ENCODE measurements around the gene SEC22A. TPM values are rescaled to one million over a fixed set of nuclear protein-coding genes. Genes with fewer than 3 reads are reported as not detected.

Gene SEC22A
- total RNA-seq, 2 experiments from 2014 or later, result 12.5 to 15.1 TPM

- Mint-ChIP-seq H3K36me3 (ENCODE audit: low read depth) (no peaks in the 10 kb centered on the region), H3K27ac (no peak overlapping the region), H3K4me3 (no peak overlapping the region), H3K27me3 (ENCODE audit: low read depth) (no peaks in the 10 kb centered on the region), H3K9me3 (ENCODE audit: insufficient read depth) (no peaks in the 10 kb centered on the region), H3K4me1 (ENCODE audit: low read depth) (no peaks in the 10 kb centered on the region)
- no peak for ATAC-seq
- no peak for DNase-seq
- CTCF ChIA-PET, result no interaction called here
- POLR2A ChIA-PET, result no interaction called here
Measured at GRCh38 chr3:123301331-123302184, 99.8 kb downstream of the SEC22A start.

GRCh38 chr3:123302961-123303360 is 101.2 kb downstream of the SEC22A start:
- H3K27me3 Mint-ChIP-seq (ENCODE audit: low read depth), result no peaks in the 10 kb centered on the region
- ChIA-PET POLR2A (no interaction called here), CTCF (interaction anchor here (0.8 kb wide), 1 partner anchor 416 kb away, joined by 3 read pairs; no protein-coding TSS in a partner anchor)
- no peaks in the 10 kb centered on the region for H3K36me3 Mint-ChIP-seq (ENCODE audit: low read depth)
- ATAC-seq, result no peak
- H3K9me3 Mint-ChIP-seq (ENCODE audit: insufficient read depth), result no peaks in the 10 kb centered on the region
- H3K4me3 Mint-ChIP-seq, result no peak overlapping the region
- H3K4me1 Mint-ChIP-seq (ENCODE audit: low read depth), result no peaks in the 10 kb centered on the region
- H3K27ac Mint-ChIP-seq, result no peak overlapping the region
- DNase-seq, result no peak

- ChIA-PET CTCF (no interaction called here), POLR2A (no interaction called here)
- Mint-ChIP-seq H3K27ac (no peak overlapping the region), H3K9me3 (ENCODE audit: insufficient read depth) (no peaks in the 10 kb centered on the region), H3K27me3 (ENCODE audit: low read depth) (peaks cover 2% of the 10 kb centered on the region), H3K4me1 (ENCODE audit: low read depth) (no peaks in the 10 kb centered on the region), H3K4me3 (no peak overlapping the region), H3K36me3 (ENCODE audit: low read depth) (no peaks in the 10 kb centered on the region)
- DNase-seq (no peak), ATAC-seq (no peak)
Measured at GRCh38 chr3:123303976-123304560, 102.3 kb downstream of the SEC22A start.

- CTCF ChIA-PET, result no interaction called here
- no peaks in the 10 kb centered on the region for H3K9me3 Mint-ChIP-seq (ENCODE audit: insufficient read depth)
Measured at GRCh38 chr3:123305192-123305591, 103.4 kb downstream of the SEC22A start.

GRCh38 chr3:123307064-123307463 is 105.3 kb downstream of the SEC22A start:
- H3K4me1 Mint-ChIP-seq (ENCODE audit: low read depth), result no peaks in the 10 kb centered on the region
- ChIA-PET POLR2A (no interaction called here), CTCF (interaction anchor here (0.9 to 1.1 kb wide), 2 partner anchors 22 to 252 kb away, joined by 3 to 4 read pairs; no protein-coding TSS in a partner anchor)
- H3K27ac Mint-ChIP-seq, result no peak overlapping the region
- DNase-seq (no peak), ATAC-seq (no peak)
- no peaks in the 10 kb centered on the region for H3K9me3 Mint-ChIP-seq (ENCODE audit: insufficient read depth)
- H3K36me3 Mint-ChIP-seq (ENCODE audit: low read depth), result no peaks in the 10 kb centered on the region
- peaks cover 4% of the 10 kb centered on the region for H3K27me3 Mint-ChIP-seq (ENCODE audit: low read depth)
- no peak overlapping the region for H3K4me3 Mint-ChIP-seq

More at GRCh38 chr3:123305192-123305591, 103.4 kb downstream of the SEC22A start:
- H3K36me3 Mint-ChIP-seq (ENCODE audit: low read depth), result no peaks in the 10 kb centered on the region
- no peak overlapping the region for H3K4me3 Mint-ChIP-seq
- no peaks in the 10 kb centered on the region for H3K4me1 Mint-ChIP-seq (ENCODE audit: low read depth)
- DNase-seq (no peak), ATAC-seq (no peak)
- peaks cover 2% of the 10 kb centered on the region for H3K27me3 Mint-ChIP-seq (ENCODE audit: low read depth)
- H3K27ac Mint-ChIP-seq, result no peak overlapping the region
- POLR2A ChIA-PET, result no interaction called here

- ChIA-PET POLR2A (no interaction called here), CTCF (no interaction called here)
- H3K4me1 Mint-ChIP-seq (ENCODE audit: low read depth), result no peaks in the 10 kb centered on the region
- no peak for DNase-seq
- H3K36me3 Mint-ChIP-seq (ENCODE audit: low read depth), result no peaks in the 10 kb centered on the region
- H3K27me3 Mint-ChIP-seq (ENCODE audit: low read depth), result peaks cover 10% of the 10 kb centered on the region
- no peak overlapping the region for H3K27ac Mint-ChIP-seq
- H3K4me3 Mint-ChIP-seq, result no peak overlapping the region
- H3K9me3 Mint-ChIP-seq (ENCODE audit: insufficient read depth), result no peaks in the 10 kb centered on the region
- no peak for ATAC-seq
Measured at GRCh38 chr3:123310186-123310585, 108.4 kb downstream of the SEC22A start.

- Mint-ChIP-seq H3K4me3 (no peak overlapping the region), H3K9me3 (ENCODE audit: insufficient read depth) (no peaks in the 10 kb centered on the region), H3K36me3 (ENCODE audit: low read depth) (no peaks in the 10 kb centered on the region), H3K27ac (no peak overlapping the region), H3K27me3 (ENCODE audit: low read depth) (peaks cover 12% of the 10 kb centered on the region), H3K4me1 (ENCODE audit: low read depth) (no peaks in the 10 kb centered on the region)
- DNase-seq (no peak), ATAC-seq (no peak)
- ChIA-PET CTCF (no interaction called here), POLR2A (no interaction called here)
Measured at GRCh38 chr3:123310741-123311140, 109.0 kb downstream of the SEC22A start.

- no peaks in the 10 kb centered on the region for H3K4me1 Mint-ChIP-seq (ENCODE audit: low read depth)
- no peaks in the 10 kb centered on the region for H3K9me3 Mint-ChIP-seq (ENCODE audit: insufficient read depth)
- H3K36me3 Mint-ChIP-seq (ENCODE audit: low read depth), result no peaks in the 10 kb centered on the region
- DNase-seq (no peak), ATAC-seq (no peak)
- H3K27ac Mint-ChIP-seq, result no peak overlapping the region
- POLR2A ChIA-PET, result no interaction called here
- no peak overlapping the region for H3K4me3 Mint-ChIP-seq
- CTCF ChIA-PET, result no interaction called here
- peaks cover 13% of the 10 kb centered on the region for H3K27me3 Mint-ChIP-seq (ENCODE audit: low read depth)
Measured at GRCh38 chr3:123311201-123311600, 109.5 kb downstream of the SEC22A start.

- CTCF ChIA-PET, result no interaction called here
- Mint-ChIP-seq H3K4me1 (ENCODE audit: low read depth) (no peaks in the 10 kb centered on the region), H3K4me3 (no peak overlapping the region), H3K36me3 (ENCODE audit: low read depth) (no peaks in the 10 kb centered on the region), H3K9me3 (ENCODE audit: insufficient read depth) (no peaks in the 10 kb centered on the region), H3K27ac (no peak overlapping the region), H3K27me3 (ENCODE audit: low read depth) (peaks cover 16% of the 10 kb centered on the region)
- DNase-seq (no peak), ATAC-seq (no peak)
- POLR2A ChIA-PET, result no interaction called here
Measured at GRCh38 chr3:123312331-123313265, 110.9 kb downstream of the SEC22A start.

- no peaks in the 10 kb centered on the region for H3K36me3 Mint-ChIP-seq (ENCODE audit: low read depth)
- H3K27ac Mint-ChIP-seq, result no peak overlapping the region
- no peak for DNase-seq
- no peak for ATAC-seq
- ChIA-PET POLR2A (no interaction called here), CTCF (no interaction called here)
- no peaks in the 10 kb centered on the region for H3K9me3 Mint-ChIP-seq (ENCODE audit: insufficient read depth)
- no peak overlapping the region for H3K4me3 Mint-ChIP-seq
- peaks cover 14% of the 10 kb centered on the region for H3K27me3 Mint-ChIP-seq (ENCODE audit: low read depth)
- no peaks in the 10 kb centered on the region for H3K4me1 Mint-ChIP-seq (ENCODE audit: low read depth)
Measured at GRCh38 chr3:123313889-123314288, 112.1 kb downstream of the SEC22A start.

GRCh38 chr3:123314359-123315270 is 112.9 kb downstream of the SEC22A start:
- ATAC-seq (no peak), DNase-seq (no peak)
- POLR2A ChIA-PET, result no interaction called here
- Mint-ChIP-seq H3K9me3 (ENCODE audit: insufficient read depth) (no peaks in the 10 kb centered on the region), H3K4me1 (ENCODE audit: low read depth) (no peaks in the 10 kb centered on the region), H3K27ac (no peak overlapping the region), H3K36me3 (ENCODE audit: low read depth) (no peaks in the 10 kb centered on the region), H3K27me3 (ENCODE audit: low read depth) (peaks cover 14% of the 10 kb centered on the region), H3K4me3 (no peak overlapping the region)
- CTCF ChIA-PET, result no interaction called here
